Head of caudate nucleus (tissue), 42 donors: Measurements from ENCODE around the gene UTP20.

Experiments
- DNase-seq, 42 donors: peaks; one replicate each; pipeline versions ENCODE4 v3.0.0 to v3.0.0-alpha.2; 2020 to 2021; ENCODE audit warnings: mixed read lengths in 7 of 42
- intact Hi-C: fragments of 100-400 bp; cut with DNase I; formaldehyde crosslinking; loops from one replicate; pipeline ENCODE4 v1.15.0; 2022

UTP20 gene

DNA sequence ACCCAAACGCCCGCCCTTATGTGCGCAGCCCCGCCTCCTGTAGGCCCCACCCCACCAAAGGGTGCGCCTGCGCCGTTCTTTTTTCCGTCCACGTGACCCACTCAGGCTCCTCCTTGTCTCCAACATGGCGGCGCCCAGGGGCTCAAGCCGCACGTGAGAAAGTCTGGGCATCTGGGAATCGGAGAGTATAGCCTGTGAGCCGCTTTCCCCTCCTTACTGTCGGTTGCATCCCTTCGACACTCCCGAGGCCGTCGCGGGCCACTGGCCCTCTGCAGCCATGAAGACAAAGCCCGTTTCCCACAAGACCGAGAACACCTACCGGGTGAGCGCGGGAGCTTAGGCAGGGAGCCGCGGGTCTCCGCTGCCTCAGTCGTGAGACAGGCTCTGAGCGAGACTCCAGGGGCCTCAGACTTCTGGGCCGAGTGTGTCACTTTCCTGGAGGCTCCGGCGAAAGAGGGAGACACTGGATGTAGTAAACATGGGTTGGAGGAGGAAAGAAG is at the start of gene UTP20:
Gene UTP20, plus strand, starts transcription at position 100 of the 500 bp plus-strand sequence. Its CDS starts 178 bp downstream, at position 278.
- peak; percentile 88 to 99 (median 96) for DNase-seq
- intact Hi-C loops: no loop called here

DNA sequence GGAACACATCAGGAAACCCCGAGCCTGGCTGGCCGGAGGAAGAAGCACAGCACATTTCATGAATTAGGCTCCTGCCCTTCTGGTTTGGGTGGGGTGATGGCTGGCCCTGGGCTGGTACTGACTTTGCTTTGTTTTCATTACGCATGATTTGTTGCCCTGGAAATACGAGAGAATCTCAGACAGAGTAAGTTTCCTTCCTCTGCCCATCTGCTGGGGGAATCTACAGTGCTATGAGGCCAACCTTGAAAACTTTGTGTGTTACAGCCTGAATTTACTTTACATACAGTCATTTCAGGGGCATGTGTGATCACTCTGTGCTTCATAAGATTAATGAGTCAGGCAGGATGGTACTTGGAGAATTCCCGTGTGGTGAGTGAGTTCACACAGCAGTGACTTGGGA is 49.4 kb upstream of the UTP20 start:
- no peak for DNase-seq

DNA sequence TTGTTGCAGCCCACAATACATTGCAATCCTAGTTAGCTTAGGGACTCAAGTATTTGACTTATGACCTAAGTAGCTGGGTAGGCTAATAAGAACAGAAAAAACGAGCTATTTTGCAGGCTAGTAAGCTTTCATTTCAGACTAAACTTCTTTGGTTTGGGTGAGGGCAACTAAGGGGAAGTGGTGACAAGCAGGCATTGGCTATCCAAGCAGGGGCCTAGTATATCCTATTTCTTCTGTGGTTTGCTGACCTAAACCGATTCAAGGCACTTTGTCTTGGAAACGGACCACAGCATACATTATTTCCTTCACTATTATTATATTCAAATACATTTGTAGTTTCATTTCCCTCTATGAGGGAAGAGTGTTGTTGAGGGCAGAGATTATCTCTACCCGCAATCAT is 48.3 kb upstream of the UTP20 start:
- intact Hi-C loops: no loop called here
- no peak for DNase-seq

More for the DNA sequence above, 49.4 kb upstream of the UTP20 start:
- intact Hi-C loops: no loop called here

DNA sequence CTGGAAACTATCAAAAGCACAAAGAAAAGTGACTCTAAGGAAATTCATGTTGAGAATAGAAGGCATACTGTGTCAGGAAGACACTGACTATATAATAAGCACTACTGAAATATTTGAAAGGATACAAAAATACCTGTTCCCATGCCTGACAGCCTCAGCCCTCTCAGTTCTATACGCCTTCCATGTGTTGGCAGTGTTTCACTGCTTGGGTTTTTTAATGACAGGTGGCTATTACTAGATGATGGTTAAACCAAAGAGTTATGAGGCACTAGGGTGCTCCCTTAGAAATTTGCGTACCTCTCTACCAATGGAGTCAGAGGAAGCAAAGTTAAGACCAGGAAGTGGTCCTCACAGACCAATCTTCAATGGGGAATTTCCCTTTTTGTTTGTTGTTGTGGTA is 44.2 kb upstream of the UTP20 start:
- intact Hi-C loops: no loop called here
- no peak for DNase-seq

DNA sequence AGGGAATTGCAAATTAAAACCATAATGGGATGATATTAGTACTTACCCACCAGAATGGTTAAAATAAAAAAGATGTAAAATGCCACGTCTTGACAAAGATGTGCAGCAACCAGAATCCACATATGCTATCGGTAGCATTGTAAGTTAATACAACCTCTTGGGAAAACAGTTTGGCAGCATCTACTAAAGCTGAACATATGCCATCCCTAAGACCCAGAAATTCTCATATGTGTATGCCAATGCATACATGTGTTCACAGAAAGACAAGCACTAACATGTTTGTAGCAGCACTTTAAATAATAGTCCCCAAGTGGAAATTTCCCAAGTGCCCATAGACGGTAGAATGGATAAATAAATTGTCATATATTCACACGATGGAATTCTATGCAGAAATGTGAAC is 41.6 kb upstream of the UTP20 start:
- no peak for DNase-seq
- intact Hi-C loops: no loop called here

DNA sequence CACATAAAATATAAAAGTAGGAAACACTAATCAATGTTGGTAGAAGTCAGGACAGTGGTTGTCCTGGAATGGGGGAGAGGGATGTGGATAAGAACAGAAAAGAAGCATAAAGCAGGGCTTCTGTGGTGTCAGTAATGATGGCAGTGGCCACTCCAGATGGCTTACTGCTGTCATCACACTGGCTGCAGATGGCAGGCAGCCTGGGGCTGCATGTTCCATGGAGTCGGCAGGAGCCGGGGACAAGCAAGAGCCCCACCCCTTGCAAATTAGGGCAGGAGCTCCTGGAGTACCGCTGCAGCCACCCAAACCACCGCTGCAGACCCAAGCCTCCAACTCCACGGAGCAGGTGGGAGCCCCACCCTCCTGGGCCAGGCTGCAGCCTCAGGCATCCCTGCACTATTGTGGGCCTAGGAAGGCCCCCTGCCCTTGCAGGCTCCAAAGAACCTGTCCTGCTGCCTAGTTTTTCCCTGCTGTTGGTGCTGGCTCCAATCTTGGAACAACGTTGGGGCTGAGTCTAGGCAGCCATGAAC is 41.0 kb upstream of the UTP20 start:
- intact Hi-C loops: no loop called here
- no peak for DNase-seq

DNA sequence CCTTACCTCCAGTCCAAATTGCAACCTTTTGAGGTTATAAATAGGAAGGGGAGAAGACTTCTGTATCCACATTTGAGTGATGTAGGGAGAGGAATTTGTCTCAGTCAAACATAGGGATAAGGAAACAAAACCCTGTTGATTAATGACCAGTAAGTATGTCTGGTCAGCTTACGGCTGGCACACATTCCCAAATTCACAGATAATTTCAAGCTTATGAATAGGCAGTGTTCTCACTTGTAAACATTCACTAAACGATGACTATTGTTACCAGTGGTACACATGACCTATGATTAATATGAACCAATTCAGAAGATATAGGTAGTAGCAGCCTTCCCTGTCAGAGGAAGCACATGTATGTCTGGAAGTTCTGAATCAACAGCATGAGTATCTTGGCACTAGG is 36.8 kb upstream of the UTP20 start:
- no peak for DNase-seq
- intact Hi-C loops: no loop called here

DNA sequence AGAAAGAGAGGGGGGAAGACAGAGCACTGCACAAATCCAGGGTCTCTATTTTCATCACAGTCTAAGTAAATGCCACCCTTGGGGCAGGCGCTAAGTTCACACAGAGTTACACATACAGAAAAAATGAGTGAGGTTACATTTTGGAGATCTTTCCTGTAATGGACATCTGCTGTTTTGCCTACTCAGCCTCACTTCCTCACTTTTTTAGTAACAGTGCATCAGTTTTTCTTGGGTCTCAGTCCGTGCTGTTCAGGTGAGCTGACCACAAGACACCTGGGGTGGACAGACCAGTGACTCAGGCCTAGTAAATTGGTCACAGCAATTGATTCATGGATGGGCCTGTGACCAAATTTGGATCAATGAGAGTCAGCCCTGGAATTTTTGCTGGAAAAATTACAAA is 36.3 kb upstream of the UTP20 start:
- no peak for DNase-seq
- intact Hi-C loops: no loop called here

DNA sequence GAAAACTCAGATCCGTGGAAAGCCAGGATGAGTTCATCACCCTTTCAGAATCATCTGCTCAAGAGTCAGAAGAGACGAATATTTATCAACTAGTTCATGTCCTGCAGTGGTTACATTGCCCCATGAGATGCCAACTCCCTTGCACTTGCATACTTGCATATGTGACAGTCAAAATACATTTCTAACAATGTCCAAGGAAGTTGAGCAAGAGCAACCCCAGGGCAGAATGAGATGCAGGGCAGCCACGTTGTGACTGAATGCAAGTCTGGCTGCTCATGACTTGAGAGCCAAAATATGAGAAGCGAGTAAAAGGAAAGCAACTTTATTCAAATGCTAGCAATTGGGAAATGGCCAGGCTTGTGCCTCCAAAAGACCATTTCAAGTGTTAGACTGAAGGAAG is 23.6 kb upstream of the UTP20 start:
- intact Hi-C loops: no loop called here
- DNase-seq: no peak

DNA sequence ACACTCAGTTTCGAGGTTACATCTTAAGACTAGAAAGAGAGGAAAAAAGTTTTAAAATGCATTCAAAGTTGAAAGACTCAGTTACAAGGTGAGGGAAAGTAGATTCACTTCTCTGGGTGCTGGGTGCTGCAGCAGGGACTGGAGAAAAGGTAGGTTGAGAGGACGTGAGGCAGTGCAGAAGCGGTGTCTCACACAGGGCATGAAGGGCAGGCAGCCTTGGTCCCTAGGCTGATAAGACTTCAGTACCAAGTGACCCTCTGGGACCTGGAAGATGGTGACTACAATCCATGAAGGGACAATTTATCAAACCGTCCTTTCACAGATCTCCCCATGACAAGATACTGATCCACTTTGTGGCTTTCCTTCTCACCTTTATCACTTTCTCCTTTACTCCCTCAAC is 22.5 kb upstream of the UTP20 start:
- intact Hi-C loops: no loop called here
- DNase-seq: no peak

DNA sequence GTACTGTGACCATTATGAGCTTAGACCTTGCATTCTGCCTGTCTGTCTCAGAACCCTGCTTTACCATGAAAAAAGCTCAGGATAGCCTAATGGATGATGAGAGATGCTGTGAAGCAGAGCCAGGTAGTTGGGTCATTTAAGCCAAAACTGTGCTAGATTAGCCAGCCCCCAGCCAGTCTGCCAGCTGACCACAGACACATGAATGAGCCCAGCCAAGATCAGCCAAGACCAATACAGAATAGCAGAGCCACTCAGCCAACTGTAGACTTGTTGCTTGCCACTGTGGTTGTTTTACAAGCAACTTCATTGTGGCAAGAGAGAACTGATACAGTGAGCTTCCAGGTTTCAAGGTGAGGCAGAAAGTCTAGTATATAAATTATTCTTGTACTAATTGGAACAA is 12.8 kb upstream of the UTP20 start:
- intact Hi-C loops: no loop called here
- DNase-seq: no peak

DNA sequence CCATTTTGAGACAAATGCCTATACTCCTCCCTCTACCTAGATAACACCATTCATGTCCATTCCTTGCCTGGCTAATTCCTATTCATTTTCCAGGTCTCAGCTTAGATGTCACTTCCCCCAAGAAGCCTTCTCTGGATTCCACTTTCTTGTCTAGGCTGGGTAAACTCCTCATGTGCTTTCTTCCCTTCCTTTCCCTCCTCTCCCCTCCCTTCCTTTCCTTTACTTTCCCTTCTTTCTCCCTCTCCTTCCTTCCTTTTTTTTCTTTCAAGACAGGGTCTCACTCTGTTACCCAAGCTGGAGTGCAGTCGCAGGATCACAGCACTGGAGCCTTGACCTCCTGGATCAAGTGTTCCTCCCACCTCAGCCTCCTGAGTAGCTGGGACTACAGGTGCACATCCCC is 3.5 kb upstream of the UTP20 start:
- intact Hi-C loops: no loop called here
- no peak for DNase-seq

DNA sequence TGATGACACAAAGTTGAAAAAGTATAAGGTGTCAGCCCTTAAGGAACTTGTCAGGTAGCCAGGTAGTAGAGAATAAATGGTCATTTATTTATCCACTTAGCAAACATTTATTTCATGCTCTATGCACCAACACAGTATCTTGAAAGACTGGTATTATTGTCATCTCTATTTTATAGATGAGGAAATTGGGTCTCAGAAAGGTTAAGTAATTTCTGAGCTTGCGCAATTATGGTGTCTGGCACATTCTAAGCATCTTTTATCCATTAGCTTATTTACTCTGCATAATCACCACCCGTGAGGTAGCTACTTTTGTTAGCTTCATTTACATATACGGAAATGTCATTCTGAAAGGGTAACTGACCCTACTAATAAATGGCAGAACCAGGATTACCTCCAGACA is 2.5 kb upstream of the UTP20 start:
- DNase-seq: no peak
- intact Hi-C loops: no loop called here

DNA sequence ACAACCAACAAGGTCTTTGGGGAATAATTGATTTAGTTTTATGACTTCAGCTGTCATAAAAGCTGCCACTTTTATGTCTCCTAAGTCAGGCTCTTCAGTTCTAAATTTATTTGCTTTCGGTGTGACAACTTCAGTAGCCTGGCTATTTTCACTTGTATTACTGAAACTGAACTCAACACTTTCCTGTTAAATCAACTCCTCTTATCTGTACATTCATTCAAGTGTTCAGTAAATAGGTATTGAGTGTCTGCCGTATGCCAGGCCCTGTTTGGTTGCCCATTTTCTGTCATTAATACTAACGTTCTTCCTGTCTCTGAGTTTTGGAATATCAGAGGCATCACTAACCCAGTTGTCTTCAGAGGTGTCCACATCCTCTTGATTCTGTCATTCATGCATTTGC is 7.5 kb downstream of the UTP20 start:
- intact Hi-C loops: no loop called here
- DNase-seq: no peak

DNA sequence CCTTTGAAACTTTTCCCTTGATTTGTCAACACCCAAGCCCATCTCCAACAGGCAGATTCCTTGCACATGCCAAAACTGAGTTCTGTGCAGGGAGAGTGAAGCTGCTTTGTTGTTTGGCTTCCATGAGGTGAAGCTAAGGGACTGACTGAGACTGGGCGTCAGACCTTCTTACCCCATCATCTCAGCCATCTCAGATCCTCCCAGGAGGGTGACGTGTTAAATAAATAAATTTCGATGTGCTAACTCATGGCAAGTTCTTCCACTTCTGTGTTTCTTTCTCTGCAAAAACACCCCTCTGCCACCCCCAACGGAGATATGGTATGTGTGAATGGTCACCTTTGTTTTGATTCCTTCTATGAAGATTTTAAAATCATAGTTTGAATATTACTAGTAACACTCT is 17.8 kb downstream of the UTP20 start:
- intact Hi-C loops: no loop called here
- DNase-seq: no peak

DNA sequence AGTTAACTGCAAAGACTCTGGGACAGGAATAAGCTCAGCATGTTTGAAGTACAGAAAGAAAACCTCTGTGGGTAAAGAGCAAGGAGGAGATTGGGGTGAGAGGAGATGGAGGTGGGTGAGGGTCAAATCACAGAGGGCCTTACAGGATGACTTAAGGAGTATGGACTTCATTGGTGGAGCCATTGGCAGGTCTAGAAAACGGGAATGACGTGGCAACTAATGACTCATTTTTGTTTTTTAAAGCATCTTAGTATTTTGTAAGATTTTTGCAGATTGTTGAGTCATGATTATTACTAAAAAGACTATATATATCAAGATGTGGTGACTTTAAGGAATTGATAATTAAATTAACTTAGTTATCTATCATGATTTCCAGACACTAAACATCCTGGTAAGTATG is 18.5 kb downstream of the UTP20 start:
- DNase-seq: no peak
- intact Hi-C loops: no loop called here

DNA sequence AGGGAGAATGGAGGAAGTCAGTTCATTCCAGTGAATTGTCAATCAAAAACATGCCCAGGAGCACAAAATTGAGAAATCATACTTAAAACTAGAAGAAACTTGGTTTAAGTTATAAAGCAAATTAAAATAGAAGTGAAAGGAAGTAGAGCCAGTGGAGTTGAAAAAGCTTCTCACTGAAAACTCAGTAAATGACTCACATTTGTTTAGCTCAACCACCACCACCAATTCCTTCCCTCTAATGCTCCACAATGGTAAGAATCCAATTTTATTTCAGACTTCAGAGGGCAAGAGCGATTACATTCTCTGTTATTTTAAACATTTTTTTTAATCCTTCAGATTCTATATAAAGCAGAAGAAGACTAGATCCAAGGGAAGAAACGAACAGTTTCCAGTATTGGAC is 19.4 kb downstream of the UTP20 start:
- no peak for DNase-seq
- intact Hi-C loops: no loop called here

DNA sequence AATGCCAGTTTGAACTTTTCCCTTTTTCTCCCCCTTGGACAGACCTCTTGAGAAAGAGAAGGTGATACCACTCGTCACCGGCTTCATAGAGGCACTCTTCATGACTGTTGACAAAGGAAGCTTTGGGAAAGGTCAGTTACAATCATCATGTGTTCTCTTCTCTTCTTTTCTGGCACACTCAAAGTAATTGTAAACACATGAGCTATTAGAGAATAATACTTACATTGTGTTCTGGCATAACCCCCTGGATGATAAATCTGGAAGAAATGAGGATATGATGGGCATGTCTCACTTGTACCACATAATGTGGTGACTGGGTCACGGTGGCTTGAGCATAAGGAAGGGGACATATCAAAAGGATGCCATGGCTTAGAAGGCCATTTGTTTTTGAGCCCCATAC is 20.0 kb downstream of the UTP20 start:
- intact Hi-C loops: no loop called here
- DNase-seq: peak in 19 of 42 donors; percentile 6 to 79 (median 49)

DNA sequence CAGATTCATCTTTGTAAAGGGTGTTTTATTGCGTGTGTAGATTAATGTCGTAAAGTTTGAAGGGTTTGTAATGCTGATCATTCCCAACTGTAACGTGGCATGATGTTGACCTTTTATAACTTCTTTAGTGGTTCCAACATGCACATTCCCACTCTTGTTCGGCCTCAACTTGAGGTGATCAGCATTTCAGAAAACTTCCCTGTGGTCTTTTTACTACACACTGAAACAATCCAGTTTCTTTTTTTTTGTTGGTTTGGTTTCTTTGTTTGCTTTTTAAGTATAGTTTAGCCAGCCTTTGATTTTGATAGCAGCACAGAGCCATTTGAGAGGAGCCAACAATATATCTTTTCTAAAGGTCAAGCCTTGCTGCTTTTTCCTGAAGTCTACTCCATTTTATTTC is 22.8 kb downstream of the UTP20 start:
- no peak for DNase-seq
- intact Hi-C loops: no loop called here

DNA sequence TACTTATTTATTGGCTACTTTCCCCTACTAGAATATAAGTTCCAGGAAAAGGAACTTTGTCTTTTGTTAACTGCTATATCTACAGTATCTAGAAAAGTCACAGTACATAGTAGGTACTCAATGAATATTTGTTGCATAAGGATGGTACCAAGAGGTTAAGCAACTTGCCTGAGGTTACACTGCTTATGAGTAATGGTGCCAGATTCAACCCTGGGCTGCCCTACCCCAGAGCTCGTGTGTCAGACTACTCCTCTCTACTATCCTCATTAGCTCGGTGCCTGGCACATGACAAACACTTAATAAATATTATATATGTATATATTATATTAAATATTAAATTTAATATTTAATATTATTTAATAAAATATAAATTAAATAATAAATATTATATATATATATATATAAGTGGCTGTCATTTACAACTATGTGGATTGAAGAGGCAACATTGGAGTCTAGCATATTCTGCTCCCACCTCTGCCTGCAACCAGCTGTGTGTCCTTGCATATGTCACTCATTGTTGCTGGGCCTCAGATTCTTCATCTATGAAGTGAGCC is 25.4 kb downstream of the UTP20 start:
- intact Hi-C loops: no loop called here
- DNase-seq: no peak

DNA sequence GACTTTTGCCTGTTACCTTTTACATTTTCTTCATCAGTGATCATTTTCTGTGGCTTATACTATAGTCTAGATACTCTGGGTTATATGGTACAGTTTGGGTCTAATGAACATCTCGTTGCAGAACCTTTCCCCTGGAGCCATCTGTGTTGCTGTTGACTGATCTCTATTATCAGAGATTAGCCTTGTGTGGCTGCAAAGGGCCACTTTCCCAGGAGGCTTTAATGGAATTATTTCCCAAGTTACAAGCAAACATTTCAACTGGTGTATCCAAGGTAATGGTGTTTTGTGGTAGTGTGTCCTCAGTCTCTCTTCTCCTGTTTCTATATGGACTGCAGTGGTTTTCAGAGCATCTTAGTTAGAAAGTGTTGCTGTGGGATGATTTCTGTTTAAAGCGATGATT is 25.9 kb downstream of the UTP20 start:
- intact Hi-C loops: no loop called here
- DNase-seq: no peak

DNA sequence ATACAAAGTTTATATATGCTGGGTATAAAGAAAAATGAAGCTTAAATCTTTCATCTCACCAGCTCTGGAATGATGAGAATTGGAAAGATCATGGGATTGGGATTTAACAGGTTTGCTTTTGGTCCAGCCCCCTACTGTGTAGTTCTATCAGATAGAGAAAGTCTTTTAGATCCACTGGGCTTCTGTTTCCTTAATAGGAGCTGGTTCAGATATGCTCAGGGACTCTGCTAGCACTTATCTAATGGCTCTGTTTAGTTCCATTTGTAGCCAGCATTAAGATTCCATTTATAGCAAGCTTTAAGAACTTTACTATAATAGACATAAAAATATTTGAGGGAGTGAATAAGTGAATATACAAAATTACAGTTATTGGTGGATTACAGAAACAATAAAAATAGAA is 42.6 kb downstream of the UTP20 start:
- intact Hi-C loops: no loop called here
- DNase-seq: no peak
